HG02610 (cell line): Measurements from ENCODE around the gene LAMA4.

Experiments used
- ATAC-seq: cut with Tn5 transposase; IDR thresholded peaks from one replicate; pipeline ENCODE4 v1.9.1; 2021; ENCODE audit warnings: mild to moderate bottlenecking, moderate library complexity; ENCODE audit not compliant: unreplicated experiment

Gene LAMA4

DNA sequence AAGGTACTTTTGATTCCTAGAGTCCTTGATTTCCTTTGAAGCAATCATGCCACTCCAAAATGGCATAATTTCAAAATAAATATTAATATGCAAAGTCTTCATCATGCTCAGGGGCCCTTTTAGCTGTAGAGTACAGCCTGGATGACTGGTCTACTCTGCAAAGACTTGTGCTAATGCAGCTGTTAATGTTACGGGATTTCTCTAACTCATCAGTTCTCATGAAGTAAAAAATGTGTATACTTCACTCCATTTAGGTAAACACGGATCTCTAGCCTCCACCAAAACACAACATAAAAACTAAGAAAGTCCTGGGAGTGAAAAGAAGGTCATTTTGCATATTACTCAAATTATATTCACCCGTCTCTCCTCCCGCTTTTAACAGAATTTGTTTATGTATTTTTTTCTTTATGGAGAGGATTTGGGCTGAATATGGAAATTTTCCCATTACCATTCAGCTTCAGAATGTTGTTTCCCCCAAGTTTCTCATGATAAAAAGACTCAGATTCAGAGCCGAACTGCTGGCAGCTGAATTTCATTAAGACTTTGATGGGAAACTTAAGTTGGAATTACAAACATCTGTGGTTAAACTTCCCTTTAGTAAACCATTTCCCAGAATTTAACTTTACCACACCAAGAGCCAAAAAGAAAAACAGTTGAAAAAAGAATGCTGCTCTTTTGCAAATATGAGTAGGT lies 8.7 kb downstream of the LAMA4 start:
- no peak for ATAC-seq

DNA sequence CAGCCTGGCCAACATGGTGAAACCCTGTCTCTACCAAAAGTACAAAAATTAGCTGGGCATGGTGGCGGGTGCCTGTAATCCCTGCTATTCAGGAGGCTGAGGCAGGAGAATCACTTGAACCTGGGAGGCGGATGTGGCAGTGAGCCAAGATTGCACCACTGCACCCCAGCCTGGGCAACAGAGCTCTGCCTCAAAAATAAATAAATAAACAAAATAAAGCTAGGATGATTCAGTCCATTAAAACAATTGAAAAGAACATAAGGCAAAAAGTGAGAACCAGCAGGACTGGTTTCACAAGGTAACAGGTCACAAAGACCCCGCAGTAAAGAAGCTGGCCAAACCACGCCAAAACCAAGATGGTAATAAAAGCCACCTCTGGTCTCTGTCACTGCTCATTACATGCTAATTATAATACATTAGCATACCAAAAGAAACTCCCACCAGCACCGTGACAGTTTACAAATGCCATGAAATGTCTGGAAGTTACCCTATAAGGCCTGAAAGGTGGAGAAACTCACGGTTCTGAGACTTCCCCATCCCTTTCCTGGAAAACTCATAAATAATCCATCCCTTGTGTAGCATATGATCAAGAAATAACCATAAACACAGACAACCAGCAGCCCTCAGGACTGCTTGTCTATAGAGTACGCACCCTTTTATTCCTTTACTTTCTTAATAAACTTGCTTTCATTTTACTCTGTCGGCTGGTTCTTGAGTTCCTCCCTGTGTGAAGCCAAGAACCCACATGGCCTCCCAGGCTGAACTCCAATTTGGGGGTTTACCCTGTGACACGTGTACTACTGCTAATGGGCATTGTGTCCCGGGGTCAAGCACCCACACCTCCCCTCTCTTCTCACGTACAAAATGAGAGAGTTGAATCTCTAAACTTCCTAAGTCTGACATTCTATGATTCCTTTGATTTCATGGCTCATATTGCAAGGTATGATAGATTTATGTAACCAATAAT lies 10.2 kb downstream of the LAMA4 start:
- no peak for ATAC-seq

DNA sequence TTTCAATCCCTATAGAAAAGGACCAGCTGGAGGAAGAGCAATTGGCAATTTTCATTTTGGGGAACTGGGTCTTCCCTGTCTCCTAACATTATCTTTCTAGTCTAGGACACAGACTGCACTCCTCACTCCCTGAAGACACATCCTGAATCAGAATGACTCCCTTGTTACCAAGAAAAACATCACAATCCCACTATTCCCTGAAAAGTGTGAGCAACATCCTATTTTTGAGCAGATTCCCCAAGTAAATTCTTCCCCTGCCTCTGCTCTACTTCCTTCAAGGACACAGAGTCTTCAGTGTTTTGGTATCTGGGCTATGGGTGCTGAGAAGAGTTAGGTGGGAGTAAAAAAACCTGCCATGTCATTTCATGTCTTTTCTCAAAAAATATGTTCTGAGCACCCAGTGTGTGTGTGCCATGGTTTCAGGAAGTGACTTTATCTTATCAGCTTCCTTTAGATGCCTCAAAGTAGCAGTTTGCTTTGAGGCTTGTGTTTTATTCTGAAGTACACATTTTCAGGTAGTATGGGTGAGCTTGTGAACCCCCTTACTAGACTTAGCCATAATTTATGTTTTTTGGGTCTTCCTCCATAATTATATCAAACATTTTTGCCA lies 12.4 kb downstream of the LAMA4 start:
- no peak for ATAC-seq

DNA sequence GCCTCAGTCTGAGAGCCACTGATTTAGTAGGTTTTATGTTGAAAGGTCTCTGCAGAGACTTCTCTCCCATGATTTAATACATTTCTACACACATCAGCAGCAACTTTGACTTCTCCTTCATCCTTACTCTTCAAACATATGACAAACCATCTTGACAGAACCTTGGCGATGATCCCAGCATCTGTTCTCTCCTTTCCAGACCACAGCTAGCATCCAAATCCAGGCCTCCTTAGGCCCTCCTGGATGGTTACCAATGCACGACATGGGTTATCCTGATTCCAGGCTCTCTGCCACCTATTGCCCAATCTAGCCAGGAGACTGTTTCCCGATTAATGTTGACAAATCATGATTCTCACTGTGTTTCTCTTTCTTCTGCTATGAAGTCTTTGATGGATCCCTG lies 16.8 kb downstream of the LAMA4 start:
- ATAC-seq = no peak

DNA sequence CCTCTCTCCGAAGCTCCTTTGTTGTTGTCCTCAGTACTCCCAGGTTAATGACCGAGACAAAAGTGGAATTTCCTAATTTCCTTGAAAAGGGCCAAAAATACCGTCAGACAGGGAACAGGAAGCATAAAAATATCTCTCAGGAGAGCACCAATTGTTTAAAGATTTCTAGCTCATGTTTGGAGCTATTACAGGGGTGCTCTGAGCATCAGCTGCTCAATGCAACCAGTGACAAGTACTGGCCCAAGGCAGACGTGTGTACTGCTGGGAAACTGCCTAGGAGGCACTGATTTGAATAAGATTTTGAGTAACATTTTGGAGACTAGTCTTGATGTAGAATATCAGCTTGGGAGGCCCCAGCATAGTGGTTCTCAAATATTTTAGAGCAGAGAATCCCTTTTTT lies 17.3 kb downstream of the LAMA4 start:
- ATAC-seq = no peak

DNA sequence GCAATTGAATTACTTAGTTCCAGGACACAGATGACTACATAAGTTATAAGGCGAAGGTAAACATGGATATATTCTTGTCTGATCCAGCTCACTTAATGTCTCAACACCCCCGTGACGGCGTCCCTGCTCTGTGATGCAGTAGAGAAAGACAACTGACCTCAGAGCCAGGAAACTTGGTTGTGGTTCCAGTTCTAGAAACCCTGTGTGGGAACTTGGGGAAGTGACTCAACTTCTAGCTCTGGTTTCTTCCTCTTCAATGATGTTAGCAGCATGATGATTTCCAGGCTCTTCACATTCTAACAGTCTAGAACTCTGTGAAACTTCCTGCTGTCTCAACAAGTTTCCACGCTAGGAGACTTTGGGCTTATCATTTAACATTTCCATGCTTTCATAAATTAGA lies 18.4 kb downstream of the LAMA4 start:
- no peak for ATAC-seq

DNA sequence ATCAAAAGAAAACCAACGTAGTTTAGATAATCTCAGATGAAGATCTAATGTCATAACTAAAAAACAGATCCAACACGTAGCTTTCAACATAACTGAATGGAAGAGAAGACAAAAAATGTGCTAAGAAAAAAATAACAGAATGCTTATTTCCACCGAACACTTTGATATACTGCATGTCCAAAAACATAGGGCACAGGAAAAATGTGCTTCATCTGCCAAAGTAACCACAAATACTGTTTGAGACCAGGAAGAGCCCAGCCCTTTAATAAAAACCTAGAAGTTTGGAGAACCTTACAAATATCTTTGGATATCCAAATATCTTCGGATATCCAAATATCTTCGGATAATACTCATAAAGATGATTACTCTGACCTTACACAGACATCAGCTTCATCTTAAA lies 19.8 kb downstream of the LAMA4 start:
- ATAC-seq = no peak

DNA sequence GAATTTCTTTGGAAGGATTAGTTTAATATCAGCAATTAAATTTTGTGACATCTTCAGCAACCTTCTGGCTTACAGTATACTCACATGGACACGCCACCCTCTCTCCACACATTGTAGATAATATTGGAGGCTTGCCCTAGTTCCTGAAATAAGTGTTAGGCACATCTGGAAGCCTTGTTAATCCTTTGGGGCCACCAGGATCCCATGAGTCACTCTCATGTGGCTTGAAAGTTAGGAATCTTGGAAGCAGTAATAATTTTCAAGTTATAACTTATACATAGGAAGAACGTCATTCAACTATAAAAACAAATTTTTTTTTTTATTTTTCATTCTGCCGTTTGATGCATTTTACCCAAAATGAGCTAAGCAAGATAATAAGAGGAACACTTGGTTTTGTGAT lies 20.5 kb downstream of the LAMA4 start:
- ATAC-seq = no peak

DNA sequence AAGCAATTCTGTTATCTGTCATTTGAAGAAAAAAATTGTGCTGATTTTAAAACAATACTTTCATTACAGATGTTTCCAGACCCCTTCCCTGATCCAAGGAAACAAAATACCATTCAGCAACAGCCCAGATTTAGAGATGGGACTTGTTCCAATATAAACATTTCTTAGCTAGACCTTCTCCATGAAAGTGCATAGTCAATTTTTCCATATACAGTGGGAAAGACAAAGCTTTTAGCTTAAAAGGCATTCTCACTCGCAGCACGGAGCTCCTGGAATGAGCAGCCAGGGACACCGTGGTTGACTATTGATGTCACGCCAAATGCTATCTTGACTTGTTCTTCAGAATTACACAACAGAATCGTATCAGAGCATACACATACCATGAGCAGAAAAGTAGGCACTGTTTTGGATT lies 21.5 kb downstream of the LAMA4 start:
- ATAC-seq = no peak

DNA sequence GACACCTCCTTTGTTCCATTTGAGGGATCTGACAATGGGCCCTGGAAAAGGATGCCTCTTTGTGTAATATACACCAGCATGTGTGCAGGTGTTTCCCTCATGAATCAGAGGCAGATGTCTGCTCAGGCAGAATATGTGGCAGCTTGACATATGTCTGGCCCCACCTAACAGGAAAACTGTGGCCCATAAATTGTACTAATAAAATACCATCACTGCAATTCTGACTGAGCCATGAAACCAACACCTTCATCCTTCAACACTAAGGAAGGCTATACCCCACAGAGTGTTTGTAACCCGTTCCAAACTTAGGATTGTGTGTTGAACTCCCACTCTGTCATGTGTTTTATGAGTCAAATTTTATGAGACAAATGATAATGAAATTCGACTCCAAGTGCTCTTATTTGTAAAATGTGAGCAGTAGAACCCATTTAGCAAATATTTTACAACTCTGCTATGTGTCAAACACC lies 22.7 kb downstream of the LAMA4 start:
- no peak for ATAC-seq

DNA sequence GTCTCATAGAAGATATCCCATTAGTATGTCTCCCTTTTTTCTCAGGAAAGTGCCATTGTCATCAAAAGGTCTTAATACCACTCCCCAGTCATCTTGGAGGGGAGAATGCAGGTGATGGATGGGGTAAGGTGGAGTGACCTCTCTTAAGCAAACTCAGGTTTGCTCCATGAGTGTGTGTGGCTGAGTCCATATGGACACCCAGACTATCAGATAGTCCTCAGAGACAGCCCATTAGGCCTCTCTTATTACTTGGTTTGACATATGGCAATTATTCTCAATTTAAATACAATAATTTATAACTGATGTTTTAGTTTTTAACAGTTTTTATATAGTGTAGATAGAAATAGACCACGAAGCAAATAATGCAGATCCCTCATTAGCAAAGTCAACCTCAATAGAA lies 23.2 kb downstream of the LAMA4 start:
- no peak for ATAC-seq

DNA sequence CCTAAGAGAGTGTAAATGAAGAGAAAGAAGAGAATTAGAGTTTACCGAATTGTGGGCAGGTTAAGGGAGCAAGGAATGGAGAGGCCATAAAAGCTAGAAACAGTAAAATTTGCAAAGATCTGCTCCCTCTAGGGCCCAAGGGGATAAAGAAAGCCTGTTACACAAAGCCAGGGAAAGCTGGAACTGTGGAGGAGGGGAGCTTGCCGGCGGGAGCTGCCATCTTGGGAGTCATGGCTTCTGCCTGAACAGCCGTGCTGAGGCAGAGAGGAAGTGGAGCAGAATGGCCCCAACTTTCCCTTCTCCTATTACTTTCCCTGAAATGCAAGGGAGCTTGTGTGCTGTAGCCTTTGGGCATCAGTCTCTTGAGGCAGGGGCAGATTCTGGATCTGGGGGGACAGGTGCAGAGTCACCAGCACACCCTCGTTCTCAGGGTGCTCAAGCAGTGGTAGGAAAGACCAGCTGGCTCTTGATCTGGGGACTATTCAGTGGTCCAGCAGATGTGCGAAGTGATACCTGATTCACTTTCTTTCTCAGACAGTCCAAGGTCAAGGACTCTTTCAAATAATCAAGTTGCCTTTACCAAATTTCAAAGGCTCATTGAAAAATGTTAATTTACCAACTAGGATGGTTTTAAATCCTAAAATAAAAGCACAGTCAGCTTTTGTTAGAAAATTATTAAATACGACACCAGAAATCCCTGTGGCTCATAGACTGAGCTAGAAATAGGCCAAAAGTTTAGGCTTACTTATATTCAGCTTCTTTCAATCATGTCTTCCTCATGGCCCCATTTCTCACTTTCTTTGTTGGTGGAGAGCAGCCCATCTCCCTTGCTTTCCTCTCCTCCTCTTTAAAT lies 25.7 kb downstream of the LAMA4 start:
- no peak for ATAC-seq

DNA sequence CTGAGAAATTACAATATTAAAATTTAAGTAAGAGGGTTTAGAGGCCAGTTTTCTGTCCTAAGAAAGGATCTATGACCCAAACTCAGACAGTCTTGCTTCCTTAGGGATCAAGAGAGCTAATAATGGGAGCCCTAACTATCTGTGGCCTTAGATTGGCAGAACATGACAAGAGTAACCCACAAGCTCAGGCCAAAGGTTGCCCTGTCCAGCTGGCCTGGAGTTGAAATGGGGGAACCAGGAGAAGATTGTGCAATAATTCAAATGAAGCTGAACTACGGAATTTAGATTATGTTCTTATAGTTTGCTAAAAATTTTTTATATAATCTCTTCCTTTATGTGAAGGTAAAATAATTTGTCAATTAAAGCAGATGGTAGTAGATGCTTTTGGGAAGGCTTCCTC lies 26.4 kb downstream of the LAMA4 start:
- no peak for ATAC-seq

DNA sequence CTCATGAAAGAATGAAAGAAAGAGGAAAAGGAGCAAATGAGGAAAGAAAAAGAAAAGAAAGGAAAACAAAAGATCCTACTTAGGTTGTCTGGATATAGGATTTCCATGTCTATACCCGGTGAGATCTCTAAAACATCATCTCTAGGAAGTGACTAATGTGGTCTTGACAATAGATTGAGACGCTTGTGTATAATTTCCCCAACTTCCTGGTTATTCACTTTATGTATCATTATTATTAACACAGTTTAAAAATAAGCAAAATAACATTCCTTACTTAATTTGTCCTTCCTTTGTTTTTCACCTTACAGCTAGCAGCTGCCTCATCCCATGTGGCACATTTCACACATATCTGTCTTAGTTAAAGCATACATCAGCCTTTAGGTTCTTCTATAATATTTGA lies 27.0 kb downstream of the LAMA4 start:
- ATAC-seq = no peak

DNA sequence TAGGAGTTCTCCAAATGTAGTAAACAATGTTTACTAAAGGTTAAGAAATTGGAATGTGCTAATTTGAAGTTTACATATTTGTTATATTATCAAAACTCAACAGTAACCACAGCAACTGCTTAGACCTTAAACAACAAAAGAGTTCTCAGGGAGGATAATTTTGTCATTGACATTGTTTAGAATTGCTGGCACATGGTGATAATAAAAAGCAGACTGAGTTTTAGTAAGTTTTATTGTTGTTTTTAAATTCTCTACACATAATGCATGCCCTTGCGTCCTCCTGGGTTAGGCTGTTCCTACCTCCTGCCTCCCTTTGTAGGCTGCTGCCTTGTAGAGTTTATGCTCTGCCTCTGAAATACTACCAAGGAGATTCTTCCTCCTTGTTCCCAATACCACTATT lies 28.7 kb downstream of the LAMA4 start:
- ATAC-seq = no peak

DNA sequence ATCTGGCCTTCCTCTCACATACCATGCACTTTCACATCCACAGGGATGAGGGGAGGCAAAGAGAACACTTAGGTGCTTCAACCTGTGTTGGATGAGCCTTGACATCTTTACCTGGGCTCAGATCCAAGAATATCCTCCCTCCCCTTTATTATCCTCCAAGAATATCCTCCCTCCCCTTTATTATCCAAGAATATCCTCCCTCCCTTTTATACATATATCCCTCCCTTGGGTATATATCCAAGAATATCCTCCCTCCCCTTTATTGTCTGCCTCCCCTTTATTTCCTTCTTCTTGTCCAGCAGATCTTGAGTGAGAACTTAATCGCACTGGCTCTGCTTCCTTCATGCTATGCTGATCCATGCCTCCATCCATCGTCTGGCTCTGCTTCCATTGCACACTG lies 30.3 kb downstream of the LAMA4 start:
- ATAC-seq = no peak

DNA sequence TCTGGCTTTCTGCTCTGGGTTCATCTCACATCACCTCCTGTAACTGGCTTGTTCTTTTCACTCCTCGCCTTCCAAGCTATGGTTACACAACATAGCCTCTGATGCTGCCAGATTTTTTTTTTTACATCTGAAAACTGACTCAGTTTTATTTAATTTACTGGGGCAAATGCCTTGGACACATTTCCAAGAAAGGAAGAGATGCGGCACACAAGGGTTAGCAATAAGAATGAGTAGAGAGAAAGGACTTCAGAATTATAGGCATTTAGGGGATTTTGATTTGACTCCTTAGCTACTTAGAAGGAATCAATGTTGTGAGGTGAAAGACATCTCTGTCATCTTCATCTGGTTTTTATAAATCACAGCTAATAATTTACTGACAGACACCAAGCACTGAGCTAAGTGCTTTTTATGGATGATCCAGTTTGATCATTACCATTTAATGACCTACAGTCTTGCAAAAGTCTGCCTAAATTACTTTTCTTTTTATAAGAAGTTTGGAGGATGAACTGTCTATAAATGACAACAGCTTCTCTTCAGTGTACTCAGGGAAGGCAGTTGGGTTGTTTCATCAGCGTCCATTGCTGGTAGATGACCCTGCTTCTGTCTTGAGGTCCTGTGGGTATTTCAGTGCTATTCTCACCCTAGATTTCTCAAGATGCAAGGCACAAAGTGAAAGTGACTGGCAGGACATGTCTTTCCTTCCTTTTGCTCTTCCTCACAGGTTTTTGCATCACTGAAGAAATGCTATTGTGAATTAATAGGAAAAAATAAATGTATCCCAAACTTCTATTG lies 31.1 kb downstream of the LAMA4 start:
- no peak for ATAC-seq

DNA sequence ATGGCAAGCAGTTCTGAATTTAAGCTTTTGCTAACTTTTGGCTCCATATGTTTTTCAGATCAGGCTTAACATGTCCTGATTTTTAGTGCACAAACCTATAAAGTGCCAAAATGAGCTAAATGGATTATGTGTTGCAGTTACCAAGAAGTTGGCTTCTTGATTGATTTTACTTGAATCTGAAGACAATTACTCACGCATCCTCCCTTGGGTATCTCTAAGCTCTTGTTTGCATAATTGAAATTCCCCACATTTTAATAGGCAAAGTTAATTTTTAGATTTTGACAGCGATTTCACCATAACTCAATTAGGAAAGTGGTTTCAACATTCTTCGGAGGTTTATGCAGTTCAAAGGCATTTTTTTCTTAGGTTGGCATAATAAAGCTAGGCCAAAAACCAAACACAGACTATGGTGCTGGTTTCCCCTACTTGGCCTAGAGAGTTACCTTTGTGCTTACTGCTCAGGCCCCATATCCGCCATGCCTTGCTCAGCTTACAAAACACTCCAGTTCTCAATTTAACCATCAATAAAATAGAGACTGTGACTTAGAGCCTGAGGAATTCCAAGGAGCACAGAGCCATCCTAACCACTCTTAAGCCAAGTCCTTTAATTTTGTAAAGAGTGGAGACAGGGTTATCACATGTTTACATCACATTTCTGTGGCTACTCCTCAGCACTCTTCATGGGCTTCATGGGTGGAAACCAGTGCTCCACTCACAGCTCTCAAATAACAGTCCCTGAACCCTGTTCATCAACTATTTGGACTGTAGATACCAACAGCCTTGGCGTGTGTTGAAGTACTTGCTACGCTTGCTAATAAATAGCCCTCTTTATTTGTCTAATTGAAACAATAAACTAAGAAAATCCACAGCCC lies 32.1 kb downstream of the LAMA4 start:
- ATAC-seq = no peak

DNA sequence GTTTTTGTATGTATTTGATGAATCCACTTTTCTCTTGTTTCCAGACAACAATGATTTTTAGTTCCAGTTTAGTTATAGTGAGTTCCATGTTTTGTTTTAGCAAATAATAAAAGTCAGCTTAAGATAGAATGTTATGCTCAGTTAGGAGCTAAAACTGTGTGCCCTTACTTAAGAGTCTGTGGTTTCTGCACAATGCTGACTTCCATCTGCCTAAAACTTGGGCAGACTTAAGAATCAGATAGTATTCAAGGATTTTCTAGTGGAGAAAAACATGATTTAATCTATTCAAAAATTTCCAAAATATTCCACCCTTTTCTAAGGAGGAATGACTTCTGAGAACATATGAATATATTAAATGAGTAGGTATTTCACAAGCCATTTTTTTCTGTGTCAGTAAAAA lies 32.8 kb downstream of the LAMA4 start:
- no peak for ATAC-seq
